Measurements from ENCODE around the gene NEBL. TPM values are rescaled to one million over a fixed set of nuclear protein-coding genes. Genes with fewer than 3 reads are reported as not detected.

NEBL gene
- total and polyA plus RNA-seq, 2 donors, result 2.0 to 28.4 TPM

DNA sequence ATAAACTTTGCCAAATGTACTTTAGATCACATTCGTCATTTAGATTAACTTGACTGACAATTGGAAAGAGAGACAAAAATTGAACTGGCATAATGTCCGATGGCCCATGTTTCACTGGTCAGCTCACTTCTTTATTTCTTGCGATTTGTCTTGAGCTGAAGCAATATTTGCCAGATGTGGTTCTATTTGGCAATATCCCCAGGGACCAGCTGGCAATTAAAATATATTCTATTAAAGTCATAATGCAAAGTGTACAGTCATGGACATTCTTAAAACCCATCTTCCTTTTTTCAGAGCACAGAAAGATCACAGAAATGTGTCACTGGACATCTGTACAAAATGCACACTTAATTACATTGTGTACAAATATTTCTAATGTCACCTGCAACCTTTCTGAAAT lies 26.3 kb downstream of the NEBL start:
- no peak overlapping the region for H3K27ac ChIP-seq (ENCODE audit: low read depth)
- 73% methylated on average over 3 of the region's 3 CpGs for WGBS
- H3K4me3 ChIP-seq (ENCODE audit: low read depth, low read length), result no peak overlapping the region
- no peaks in the 10 kb centered on the region for H3K4me1 ChIP-seq (ENCODE audit: insufficient read depth)
- DNase-seq (ENCODE audit: extremely low spot score), result no peak
- no peaks in the 10 kb centered on the region for H3K36me3 ChIP-seq (ENCODE audit: insufficient read depth)

DNA sequence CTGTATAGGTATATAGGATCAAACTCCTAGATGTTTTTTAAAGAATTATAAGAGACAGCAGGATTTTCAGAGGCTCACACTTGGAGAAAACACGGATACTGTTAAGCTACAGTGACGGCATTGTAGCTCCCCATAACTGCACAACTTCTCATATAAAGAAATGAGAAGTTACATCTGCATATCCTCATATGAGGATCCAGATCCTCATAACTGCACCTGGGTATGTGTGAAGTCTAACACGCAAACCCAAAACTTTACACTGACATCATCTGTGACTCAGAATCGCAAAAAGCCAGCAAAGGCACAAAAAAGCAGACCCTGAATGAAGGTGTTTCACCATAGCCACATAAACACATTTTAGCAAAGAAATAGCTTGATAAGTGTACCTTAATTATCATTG lies 34.1 kb downstream of the NEBL start:
- H3K4me1 ChIP-seq (ENCODE audit: insufficient read depth), result no peaks in the 10 kb centered on the region
- H3K4me3 ChIP-seq (ENCODE audit: low read depth, low read length), result no peak overlapping the region
- 84% methylated on average over 4 of the region's 4 CpGs for WGBS
- H3K36me3 ChIP-seq (ENCODE audit: insufficient read depth), result no peaks in the 10 kb centered on the region
- DNase-seq (ENCODE audit: extremely low spot score), result no peak
- no peak overlapping the region for H3K27ac ChIP-seq (ENCODE audit: low read depth)

DNA sequence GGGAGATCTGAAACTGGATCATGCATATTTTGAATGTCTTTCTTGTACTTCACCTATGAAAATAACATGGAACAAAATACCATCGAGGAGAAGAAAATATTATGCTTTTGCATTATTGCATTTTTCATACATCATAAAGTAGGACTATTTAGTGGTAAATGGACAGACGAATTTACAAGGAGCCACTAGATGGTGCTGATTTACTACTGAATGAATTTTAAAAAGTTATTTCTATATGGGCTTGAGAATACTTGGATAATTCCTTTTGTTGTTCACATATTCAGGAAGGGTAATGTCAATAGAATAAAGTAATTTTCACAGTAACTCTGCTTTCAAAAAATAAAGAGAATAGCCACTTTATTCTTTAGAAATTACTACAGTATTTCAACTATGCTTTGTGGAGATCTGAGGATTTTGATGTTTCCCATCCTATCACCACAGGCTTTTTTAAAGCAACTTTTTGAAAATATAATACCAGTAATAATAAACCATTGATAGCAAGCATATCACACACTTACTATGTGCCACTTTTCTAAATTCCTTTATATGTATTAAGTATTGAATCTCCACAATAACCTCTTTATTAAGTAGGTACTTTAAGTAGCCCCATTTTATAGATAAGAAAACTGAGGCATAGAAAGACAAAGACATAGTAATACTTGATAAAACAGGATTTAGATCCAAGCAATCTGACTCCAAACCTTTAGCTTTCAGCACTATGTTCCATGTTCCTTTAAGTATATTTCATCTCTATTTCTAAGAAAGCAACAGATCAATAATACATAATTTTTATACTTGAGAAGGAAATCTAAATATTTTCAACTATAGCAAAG lies 38.6 kb downstream of the NEBL start:
- H3K4me1 ChIP-seq (ENCODE audit: insufficient read depth), result no peaks in the 10 kb centered on the region
- no peaks in the 10 kb centered on the region for H3K36me3 ChIP-seq (ENCODE audit: insufficient read depth)
- H3K27ac ChIP-seq (ENCODE audit: low read depth), result no peak overlapping the region
- WGBS, result 10% methylated on average over 2 of the region's 2 CpGs
- H3K4me3 ChIP-seq (ENCODE audit: low read depth, low read length), result no peak overlapping the region
- no peak for DNase-seq (ENCODE audit: extremely low spot score)

DNA sequence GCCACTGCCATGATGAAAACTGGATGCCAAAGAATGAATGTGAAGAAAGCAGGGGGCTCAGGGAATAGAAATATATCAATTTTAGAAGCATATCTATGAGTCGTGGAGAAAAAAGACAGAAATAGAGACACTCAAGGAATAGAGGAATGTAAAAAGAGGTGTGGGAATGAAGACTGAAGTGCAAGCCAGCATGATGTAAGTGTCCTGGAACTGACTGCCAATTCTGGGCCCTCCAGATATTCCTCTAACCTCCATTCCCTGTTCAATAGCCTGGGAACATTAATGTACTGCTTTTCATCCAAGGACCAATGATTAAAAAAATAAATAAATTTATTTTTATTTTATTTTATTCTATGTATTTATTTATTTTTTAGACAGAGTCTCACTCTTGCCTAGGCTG lies 40.6 kb downstream of the NEBL start:
- no peaks in the 10 kb centered on the region for H3K36me3 ChIP-seq (ENCODE audit: insufficient read depth)
- WGBS, result 75% methylated on average over 1 of the region's 1 CpG
- no peak overlapping the region for H3K27ac ChIP-seq (ENCODE audit: low read depth)
- no peaks in the 10 kb centered on the region for H3K4me1 ChIP-seq (ENCODE audit: insufficient read depth)
- DNase-seq (ENCODE audit: extremely low spot score), result no peak
- no peak overlapping the region for H3K4me3 ChIP-seq (ENCODE audit: low read depth, low read length)

DNA sequence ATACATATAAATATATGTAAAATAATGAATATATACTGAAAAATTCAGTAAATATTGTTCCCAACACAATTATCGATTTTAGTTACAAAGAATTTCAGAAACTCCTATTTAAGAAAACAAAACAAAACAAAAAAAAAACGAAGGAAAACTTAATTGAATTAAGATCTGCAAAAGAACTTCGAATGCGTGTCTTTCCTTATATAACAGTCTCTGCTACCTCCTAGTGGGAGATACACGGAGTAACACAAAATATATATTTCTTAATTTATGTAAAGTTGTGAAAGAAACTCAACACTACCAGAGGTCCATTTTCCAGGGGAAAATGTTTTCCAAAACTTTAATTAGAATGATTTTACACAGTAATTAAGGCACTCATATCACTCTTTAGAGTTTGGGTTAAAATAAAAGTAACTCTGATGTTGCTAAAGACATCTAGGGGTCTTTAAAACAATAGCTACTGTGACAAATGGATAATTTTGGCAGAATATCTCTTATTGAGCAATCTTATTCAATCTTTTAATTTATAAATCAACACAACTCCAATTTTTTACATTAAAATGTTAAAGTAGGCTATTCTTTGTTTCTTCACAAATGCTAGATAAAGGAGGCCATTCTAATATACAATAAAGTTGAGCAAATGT lies 41.6 kb downstream of the NEBL start:
- no peaks in the 10 kb centered on the region for H3K36me3 ChIP-seq (ENCODE audit: insufficient read depth)
- no peak overlapping the region for H3K4me3 ChIP-seq (ENCODE audit: low read depth, low read length)
- WGBS, result 17% methylated on average over 5 of the region's 5 CpGs
- H3K27ac ChIP-seq (ENCODE audit: low read depth), result no peak overlapping the region
- DNase-seq (ENCODE audit: extremely low spot score), result no peak
- H3K4me1 ChIP-seq (ENCODE audit: insufficient read depth), result no peaks in the 10 kb centered on the region

DNA sequence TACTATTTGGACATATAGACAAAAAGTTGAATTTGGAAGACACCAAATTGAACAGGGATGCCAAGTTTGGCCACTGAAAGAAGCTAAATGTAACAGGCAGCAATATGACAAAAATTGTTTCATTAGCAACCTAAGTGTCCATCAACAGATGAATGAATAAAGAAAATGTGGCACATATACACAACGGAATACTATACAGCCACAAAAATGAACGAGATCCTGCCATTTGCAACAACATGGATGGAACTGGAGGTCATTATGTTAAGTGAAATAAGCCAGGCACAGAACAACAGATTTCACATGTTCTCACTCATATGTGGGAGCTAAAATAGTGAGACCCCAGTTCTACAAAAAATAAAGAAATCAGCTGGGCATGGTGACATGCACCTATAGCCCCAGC lies 43.8 kb downstream of the NEBL start:
- Histone ChIP-seq H3K36me3 (ENCODE audit: insufficient read depth) (no peaks in the 10 kb centered on the region), H3K4me1 (ENCODE audit: insufficient read depth) (no peaks in the 10 kb centered on the region), H3K4me3 (ENCODE audit: low read depth, low read length) (no peak overlapping the region), H3K27ac (ENCODE audit: low read depth) (no peak overlapping the region)
- DNase-seq (ENCODE audit: extremely low spot score), result no peak
- 97% methylated on average over 2 of the region's 2 CpGs for WGBS

DNA sequence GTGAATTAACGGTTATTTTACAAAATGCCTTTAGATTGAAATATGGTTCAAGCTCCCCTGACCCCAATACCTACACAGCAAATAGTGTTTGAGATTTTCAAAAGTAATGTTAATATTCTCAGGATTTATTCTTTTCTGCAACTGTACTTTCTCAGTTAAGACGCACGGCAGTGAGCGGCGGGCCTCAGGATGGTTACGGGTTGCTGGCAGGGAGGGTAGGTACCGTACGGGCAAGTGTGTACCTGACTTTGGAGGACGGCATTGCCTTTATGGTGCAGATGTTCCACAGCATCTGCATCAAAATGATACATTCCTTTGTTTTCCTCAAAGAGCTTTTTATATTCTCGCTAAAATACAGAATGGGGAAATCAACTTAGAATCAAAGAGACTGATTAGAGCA lies 44.8 kb downstream of the NEBL start:
- H3K27ac ChIP-seq (ENCODE audit: low read depth), result no peak overlapping the region
- no peak overlapping the region for H3K4me3 ChIP-seq (ENCODE audit: low read depth, low read length)
- WGBS, result 92% methylated on average over 10 of the region's 10 CpGs
- no peaks in the 10 kb centered on the region for H3K36me3 ChIP-seq (ENCODE audit: insufficient read depth)
- DNase-seq (ENCODE audit: extremely low spot score), result no peak
- no peaks in the 10 kb centered on the region for H3K4me1 ChIP-seq (ENCODE audit: insufficient read depth)

DNA sequence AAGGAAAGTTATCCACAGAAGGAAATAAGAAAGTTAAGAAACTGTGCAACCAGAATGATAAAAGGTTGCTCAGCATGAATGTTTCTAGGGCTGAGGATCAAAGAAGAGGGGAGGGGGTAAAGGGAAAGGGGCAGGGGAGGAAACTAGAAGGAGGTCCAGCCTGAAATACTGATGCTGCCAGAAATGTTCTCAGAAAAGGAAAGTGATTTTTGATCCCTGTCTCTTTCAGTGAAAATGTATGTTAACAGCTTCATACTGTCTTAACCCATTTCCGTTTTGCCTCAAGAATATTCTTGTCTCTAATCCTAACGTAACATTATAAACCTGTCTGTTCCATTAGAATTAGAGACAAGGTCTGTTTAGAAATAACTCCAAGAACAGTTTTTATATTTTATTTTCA lies 49.6 kb downstream of the NEBL start:
- no peak for DNase-seq (ENCODE audit: extremely low spot score)
- Histone ChIP-seq H3K4me1 (ENCODE audit: insufficient read depth) (no peaks in the 10 kb centered on the region), H3K36me3 (ENCODE audit: insufficient read depth) (no peaks in the 10 kb centered on the region), H3K4me3 (ENCODE audit: low read depth, low read length) (no peak overlapping the region), H3K27ac (ENCODE audit: low read depth) (no peak overlapping the region)
- 55% methylated on average over 2 of the region's 2 CpGs for WGBS

DNA sequence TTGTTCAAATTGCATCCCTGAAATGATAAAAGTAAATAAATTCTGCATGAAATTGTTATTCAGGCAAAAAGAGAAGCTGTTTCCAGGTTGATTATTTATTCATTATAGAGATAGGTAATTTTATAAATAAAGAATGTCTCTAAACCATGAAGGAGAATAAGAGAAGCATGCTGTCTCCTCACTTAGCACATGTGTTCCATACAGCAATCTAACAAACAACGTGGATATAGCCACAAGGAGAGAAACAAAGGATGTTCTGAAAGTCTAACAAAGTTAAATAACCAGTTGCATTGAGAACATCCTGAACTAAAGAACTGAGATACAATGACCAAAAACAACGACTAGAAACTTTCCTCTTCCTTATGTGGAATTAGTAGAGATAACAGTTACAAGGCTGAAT lies 50.8 kb downstream of the NEBL start:
- no peak for DNase-seq (ENCODE audit: extremely low spot score)
- WGBS, result 55% methylated on average over 2 of the region's 2 CpGs
- H3K4me3 ChIP-seq (ENCODE audit: low read depth, low read length), result no peak overlapping the region
- H3K36me3 ChIP-seq (ENCODE audit: insufficient read depth), result no peaks in the 10 kb centered on the region
- H3K27ac ChIP-seq (ENCODE audit: low read depth), result no peak overlapping the region
- no peaks in the 10 kb centered on the region for H3K4me1 ChIP-seq (ENCODE audit: insufficient read depth)

DNA sequence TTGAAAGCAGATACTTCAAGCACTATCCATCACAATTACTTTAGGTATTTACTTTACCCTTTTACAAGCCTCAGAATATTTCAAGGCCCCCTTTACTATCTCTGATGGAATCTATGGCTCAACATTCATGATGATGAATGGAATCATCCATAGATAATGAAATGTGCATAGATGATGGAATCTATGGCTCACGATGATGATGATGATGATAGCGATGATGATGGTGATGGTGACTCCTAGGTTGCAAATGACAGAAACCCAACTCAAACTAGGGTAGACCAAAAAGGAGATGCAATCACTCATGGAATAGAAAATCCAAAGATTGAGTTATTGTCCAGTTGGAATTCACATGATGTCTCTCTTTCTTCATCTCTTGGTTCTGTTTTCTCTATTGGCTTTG lies 55.7 kb downstream of the NEBL start:
- DNase-seq (ENCODE audit: extremely low spot score), result no peak
- Histone ChIP-seq H3K27ac (ENCODE audit: low read depth) (no peak overlapping the region), H3K4me3 (ENCODE audit: low read depth, low read length) (no peak overlapping the region), H3K4me1 (ENCODE audit: insufficient read depth) (no peaks in the 10 kb centered on the region), H3K36me3 (ENCODE audit: insufficient read depth) (no peaks in the 10 kb centered on the region)
- WGBS, result 90% methylated on average over 2 of the region's 2 CpGs

DNA sequence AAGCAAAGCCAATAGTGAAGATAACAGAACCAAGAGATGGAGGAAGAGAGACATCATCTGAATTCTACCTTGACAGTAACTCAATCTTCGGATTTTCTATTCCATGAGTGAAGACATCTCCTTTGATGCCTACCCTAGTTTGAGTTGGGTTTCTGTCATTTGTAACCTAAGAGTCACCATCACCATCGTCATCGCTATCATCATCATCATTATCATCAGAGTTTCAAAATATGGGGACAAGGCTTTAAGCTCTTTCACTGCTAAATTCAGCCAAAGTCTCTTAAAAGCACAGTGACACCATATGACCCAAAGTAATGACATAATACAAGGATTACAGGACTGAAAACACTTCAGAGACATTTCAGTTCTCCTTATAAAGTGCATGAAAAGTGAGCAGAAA lies 57.2 kb downstream of the NEBL start:
- Histone ChIP-seq H3K36me3 (ENCODE audit: insufficient read depth) (peaks cover 2% of the 10 kb centered on the region), H3K4me3 (ENCODE audit: low read depth, low read length) (no peak overlapping the region), H3K27ac (ENCODE audit: low read depth) (no peak overlapping the region), H3K4me1 (ENCODE audit: insufficient read depth) (no peaks in the 10 kb centered on the region)
- DNase-seq (ENCODE audit: extremely low spot score), result no peak
- 93% methylated on average over 3 of the region's 3 CpGs for WGBS

DNA sequence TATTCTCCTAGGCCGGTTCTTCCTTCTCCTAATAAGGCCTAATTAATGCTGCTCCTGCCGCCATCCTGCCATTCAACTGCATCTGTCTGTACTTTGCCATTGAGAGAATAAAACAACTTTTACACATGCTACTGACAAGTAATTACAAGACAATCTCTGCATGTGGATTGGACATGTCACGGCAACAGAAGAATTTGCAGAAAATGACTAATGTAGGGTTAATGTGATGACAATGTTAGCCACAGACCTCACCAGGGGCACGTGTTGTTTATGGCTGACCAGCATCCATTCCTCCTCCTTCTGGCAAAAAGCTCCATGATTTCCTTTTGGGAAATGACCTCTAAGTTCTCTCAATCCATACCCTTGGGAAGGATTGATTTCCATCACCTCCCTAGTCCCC lies 58.0 kb downstream of the NEBL start:
- DNase-seq (ENCODE audit: extremely low spot score), result no peak
- Histone ChIP-seq H3K36me3 (ENCODE audit: insufficient read depth) (peaks cover 2% of the 10 kb centered on the region), H3K4me1 (ENCODE audit: insufficient read depth) (no peaks in the 10 kb centered on the region), H3K27ac (ENCODE audit: low read depth) (no peak overlapping the region), H3K4me3 (ENCODE audit: low read depth, low read length) (no peak overlapping the region)
- 91% methylated on average over 4 of the region's 4 CpGs for WGBS

DNA sequence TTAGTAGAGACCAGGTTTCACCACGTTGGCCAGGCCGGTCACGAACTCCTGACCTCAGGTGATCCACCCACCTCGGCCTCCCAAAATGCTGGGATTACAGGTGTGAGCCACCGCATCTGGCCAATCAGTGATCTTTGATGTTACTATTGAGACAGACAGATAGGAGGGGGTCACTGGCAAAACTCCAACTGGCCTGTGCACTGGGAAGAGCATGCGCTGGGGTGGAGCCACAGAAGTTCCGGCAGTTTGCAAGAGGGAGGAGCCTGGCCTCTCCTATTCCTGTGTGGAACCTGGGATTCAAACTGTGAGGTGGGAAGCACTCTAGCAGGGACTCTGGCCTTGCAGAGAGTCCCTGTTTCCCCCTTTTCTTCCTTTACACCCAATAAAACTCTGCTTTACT lies 60.7 kb downstream of the NEBL start:
- 95% methylated on average over 7 of the region's 7 CpGs for WGBS
- Histone ChIP-seq H3K36me3 (ENCODE audit: insufficient read depth) (peaks cover 2% of the 10 kb centered on the region), H3K4me1 (ENCODE audit: insufficient read depth) (no peaks in the 10 kb centered on the region), H3K4me3 (ENCODE audit: low read depth, low read length) (no peak overlapping the region), H3K27ac (ENCODE audit: low read depth) (no peak overlapping the region)
- DNase-seq (ENCODE audit: extremely low spot score), result no peak

DNA sequence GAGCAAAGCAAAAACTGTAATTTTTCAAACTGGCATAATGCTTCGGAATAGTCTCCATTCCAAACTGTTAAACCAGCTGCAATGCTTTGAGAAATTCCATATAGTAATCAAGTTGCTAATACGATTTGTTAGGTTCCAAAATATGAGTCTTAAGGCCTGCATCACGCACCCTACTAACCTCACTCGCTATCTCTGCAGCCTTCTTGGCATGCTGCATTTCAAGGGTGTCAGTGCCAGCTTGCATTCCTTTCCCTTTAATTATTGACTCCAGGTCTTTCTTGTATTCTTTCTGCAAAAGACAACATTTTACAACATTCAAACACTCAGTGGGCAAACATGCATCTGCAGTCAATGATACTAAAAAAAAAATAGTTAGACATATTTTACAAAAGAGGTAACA lies 61.8 kb downstream of the NEBL start:
- H3K4me3 ChIP-seq (ENCODE audit: low read depth, low read length), result no peak overlapping the region
- DNase-seq (ENCODE audit: extremely low spot score), result no peak
- WGBS, result 67% methylated on average over 4 of the region's 4 CpGs
- no peak overlapping the region for H3K27ac ChIP-seq (ENCODE audit: low read depth)
- peaks cover 2% of the 10 kb centered on the region for H3K36me3 ChIP-seq (ENCODE audit: insufficient read depth)
- H3K4me1 ChIP-seq (ENCODE audit: insufficient read depth), result no peaks in the 10 kb centered on the region
